Astrocyte of the cerebellum (primary cell): ENCODE results near the gene KDM2A.
"Not testable (repeated sequence)": the region's sequence is repeated elsewhere in the genome, so short reads cannot be mapped to it uniquely, and the experiment has no call there.

Experiments
- DNase-seq: peaks from one replicate; pipeline ENCODE4 v3.0.0-alpha.2; 2011; ENCODE audit warnings: low read depth
- H3K4me3 ChIP-seq: 2 replicates; pipeline ENCODE4 v1.5.1; 2011; ENCODE audit warnings: mild to moderate bottlenecking, low read depth, low read length, moderate library complexity
- CTCF ChIP-seq: IDR thresholded peaks from 2 replicates; pipeline ENCODE4 v1.5.1; 2012; ENCODE audit warnings: low read length, low read depth, moderate library complexity, mild to moderate bottlenecking; ENCODE audit errors: missing control alignments
- in situ Hi-C: cut with HindIII; loops from 2 replicates; pipeline ENCODE4 v1.10.0; 2017; ENCODE audit warnings: low sequenced_read_pairs

Gene KDM2A

GRCh38 chr11:67178421-67178820 lies 59.4 kb downstream of the KDM2A start:
- in situ Hi-C loops: loop anchor here (5.0 to 10.0 kb wide), 2 partner anchors 66 to 76 kb away; no protein-coding TSS in a partner anchor
- DNase-seq: no peak
- no peak for TF ChIP-seq CTCF
- no peak overlapping the region for H3K4me3 ChIP-seq

GRCh38 chr11:67178878-67179277 lies 59.8 kb downstream of the KDM2A start:
- in situ Hi-C loops: loop anchor here (5.0 to 10.0 kb wide), 2 partner anchors 67 to 76 kb away; no protein-coding TSS in a partner anchor
- DNase-seq: no peak
- H3K4me3 ChIP-seq: no peak overlapping the region
- TF ChIP-seq CTCF: no peak

- H3K4me3 ChIP-seq: no peak overlapping the region
- no peak for DNase-seq
- in situ Hi-C loops: loop anchor here (5.0 to 10.0 kb wide), 2 partner anchors 68 to 75 kb away; no protein-coding TSS in a partner anchor
- TF ChIP-seq CTCF: no peak
Measured at GRCh38 chr11:67179892-67180490, 60.9 kb downstream of the KDM2A start.

DNA sequence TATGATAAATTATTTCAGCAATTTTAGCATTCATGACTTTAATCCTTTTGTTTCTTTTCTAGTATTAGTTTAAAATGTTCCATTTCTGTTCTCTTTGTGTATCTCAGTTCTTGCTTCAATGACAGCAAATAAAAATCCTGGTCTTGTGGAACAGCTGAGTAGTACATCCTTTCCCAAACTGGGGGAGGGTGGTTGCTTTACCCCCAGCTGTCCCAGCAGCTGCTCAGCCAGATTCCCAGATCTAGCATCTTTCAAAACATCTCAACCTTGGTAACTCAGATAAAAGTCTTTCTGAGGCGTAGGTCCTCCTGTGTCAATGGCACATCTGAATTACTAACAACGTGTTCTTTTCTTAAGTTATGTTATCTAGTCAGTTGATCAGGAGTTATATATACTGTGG lies 75.0 kb downstream of the KDM2A start:
- in situ Hi-C loops: no loop called here
- DNase-seq: no peak
- no peak for TF ChIP-seq CTCF
- H3K4me3 ChIP-seq: no peak overlapping the region

DNA sequence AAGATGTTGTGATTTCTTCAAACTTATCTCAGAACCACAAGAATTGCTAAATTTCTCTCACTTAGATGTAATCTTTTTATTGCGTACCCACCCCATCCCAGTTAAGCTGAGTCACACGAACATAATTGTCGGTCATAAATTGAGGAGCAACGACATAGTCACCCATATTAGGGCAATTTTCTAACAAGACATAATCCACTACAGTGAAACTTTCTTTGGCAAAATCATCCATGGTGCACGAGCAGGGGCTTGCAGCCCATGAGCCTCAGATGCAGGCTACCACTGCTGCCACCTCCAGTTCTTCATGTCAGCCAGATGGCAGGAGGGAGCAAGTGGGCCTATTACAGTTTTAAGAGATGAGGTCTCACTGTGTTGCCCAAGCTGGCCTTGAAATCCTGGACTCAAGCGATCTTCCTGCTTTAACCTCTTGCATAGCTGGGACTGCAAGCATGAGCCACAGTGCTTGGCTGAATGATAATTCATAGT lies 77.0 kb downstream of the KDM2A start:
- no peak for TF ChIP-seq CTCF
- no peak overlapping the region for H3K4me3 ChIP-seq
- DNase-seq: no peak
- in situ Hi-C loops: no loop called here

- in situ Hi-C loops: no loop called here
- DNase-seq: no peak
- no peak overlapping the region for H3K4me3 ChIP-seq
- TF ChIP-seq CTCF: no peak
Measured at GRCh38 chr11:67197606-67198005, 78.5 kb downstream of the KDM2A start.

DNA sequence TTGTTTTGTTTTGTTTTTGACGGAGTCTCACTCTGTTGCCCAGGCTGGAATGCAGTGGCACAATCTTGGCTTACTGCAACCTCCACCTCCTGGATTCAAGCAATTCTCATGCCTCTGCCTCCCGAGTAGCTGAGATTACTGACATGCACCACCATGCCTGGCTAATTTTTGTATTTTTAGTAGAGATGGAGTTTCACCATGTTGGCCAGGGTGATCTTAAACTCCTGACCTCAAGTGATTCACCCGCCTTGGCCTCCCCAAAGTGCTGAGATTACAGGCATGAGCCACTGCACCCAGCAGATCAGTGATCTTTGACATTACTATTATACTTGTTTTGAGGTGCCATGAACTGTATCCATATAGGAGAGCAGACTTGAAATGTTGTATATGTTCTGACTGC lies 79.7 kb downstream of the KDM2A start:
- DNase-seq, in situ Hi-C loops, H3K4me3 ChIP-seq: not testable (repeated sequence)
